Stimulated activated naive B cell treated with anti-CD40 and anti-IgM and Interleukin-4, amounts not matched to agents 10 μg/mL and 1 μg/mL and 100 μg/mL, for 72 hours (primary cell): ENCODE results near the gene GBP1.
"Not testable (repeated sequence)": the region's sequence is repeated elsewhere in the genome, so short reads cannot be mapped to it uniquely, and the experiment has no call there.

Experiments used
- ATAC-seq, 2 donors: fragments of 150-1000 bp; cut with Tn5 transposase; replicated peaks; 2 replicates each; pipeline ENCODE4 v1.10.0; 2021; ENCODE audit warnings: moderate library complexity in 1 of 2
- DNase-seq: peaks from one replicate; pipeline ENCODE4 v3.0.0; 2021
- H3K27ac Mint-ChIP-seq: one replicate; pipeline ENCODE4 v1.8.0; 2022; ENCODE audit warnings: mild to moderate bottlenecking, mixed read lengths
- H3K27me3 Mint-ChIP-seq, 2 donors: one replicate each; pipeline ENCODE4 v1.8.0; 2022; ENCODE audit warnings: mixed read lengths in 2 of 2
- H3K36me3 Mint-ChIP-seq, 2 donors: one replicate each; pipeline ENCODE4 v1.8.0; 2022; ENCODE audit warnings: mixed read lengths in 2 of 2, mild to moderate bottlenecking in 1 of 2
- H3K4me1 Mint-ChIP-seq, 2 donors: one replicate each; pipeline ENCODE4 v1.8.0; 2022; ENCODE audit warnings: mixed read lengths in 2 of 2, mild to moderate bottlenecking in 1 of 2
- H3K4me3 Mint-ChIP-seq, 2 donors: one replicate each; pipeline ENCODE4 v1.8.0; 2022; ENCODE audit warnings: mild to moderate bottlenecking in 2 of 2, mixed read lengths in 2 of 2, moderate library complexity in 1 of 2
- H3K9me3 Mint-ChIP-seq, 2 donors: one replicate each; pipeline ENCODE4 v1.8.0; 2022; ENCODE audit warnings: mixed read lengths in 2 of 2, mild to moderate bottlenecking in 1 of 2

Gene GBP1

GRCh38 chr1:89018318-89018717 is 46.7 kb downstream of the GBP1 start:
- H3K4me3 Mint-ChIP-seq, H3K9me3 Mint-ChIP-seq, H3K27ac Mint-ChIP-seq, DNase-seq, ATAC-seq, H3K27me3 Mint-ChIP-seq: not testable (repeated sequence)
- peaks cover 22 to 51% of the 10 kb centered on the region in 2 donors for H3K36me3 Mint-ChIP-seq
- peaks cover 17 to 30% of the 10 kb centered on the region in 2 donors for H3K4me1 Mint-ChIP-seq

GRCh38 chr1:89008511-89008910 is 56.5 kb downstream of the GBP1 start:
- Mint-ChIP-seq H3K9me3 (no peaks in the 10 kb centered on the region), H3K4me1 (peaks cover 4 to 9% of the 10 kb centered on the region in 2 donors), H3K4me3 (no peak overlapping the region), H3K27me3 (no peaks in the 10 kb centered on the region), H3K27ac (no peak overlapping the region), H3K36me3 (peaks cover 35 to 65% of the 10 kb centered on the region in 2 donors)
- DNase-seq: no peak
- no peak for ATAC-seq

- H3K27me3 Mint-ChIP-seq: no peaks in the 10 kb centered on the region
- peaks cover 9 to 18% of the 10 kb centered on the region in 2 donors for H3K4me1 Mint-ChIP-seq
- H3K9me3 Mint-ChIP-seq: no peaks in the 10 kb centered on the region
- ATAC-seq (no peak), DNase-seq (no peak)
- H3K36me3 Mint-ChIP-seq: peaks cover 31 to 45% of the 10 kb centered on the region in 2 donors
- no peak overlapping the region for H3K4me3 Mint-ChIP-seq
- no peak overlapping the region for H3K27ac Mint-ChIP-seq
Measured at GRCh38 chr1:89005286-89006151, 59.5 kb downstream of the GBP1 start.
